GM21447 (cell line): Measurements from ENCODE around the gene CREBZF.

Source experiments
- ATAC-seq: cut with Tn5 transposase; IDR thresholded peaks from one replicate; pipeline ENCODE4 v1.9.1; 2021; ENCODE audit not compliant: unreplicated experiment

CREBZF gene

DNA sequence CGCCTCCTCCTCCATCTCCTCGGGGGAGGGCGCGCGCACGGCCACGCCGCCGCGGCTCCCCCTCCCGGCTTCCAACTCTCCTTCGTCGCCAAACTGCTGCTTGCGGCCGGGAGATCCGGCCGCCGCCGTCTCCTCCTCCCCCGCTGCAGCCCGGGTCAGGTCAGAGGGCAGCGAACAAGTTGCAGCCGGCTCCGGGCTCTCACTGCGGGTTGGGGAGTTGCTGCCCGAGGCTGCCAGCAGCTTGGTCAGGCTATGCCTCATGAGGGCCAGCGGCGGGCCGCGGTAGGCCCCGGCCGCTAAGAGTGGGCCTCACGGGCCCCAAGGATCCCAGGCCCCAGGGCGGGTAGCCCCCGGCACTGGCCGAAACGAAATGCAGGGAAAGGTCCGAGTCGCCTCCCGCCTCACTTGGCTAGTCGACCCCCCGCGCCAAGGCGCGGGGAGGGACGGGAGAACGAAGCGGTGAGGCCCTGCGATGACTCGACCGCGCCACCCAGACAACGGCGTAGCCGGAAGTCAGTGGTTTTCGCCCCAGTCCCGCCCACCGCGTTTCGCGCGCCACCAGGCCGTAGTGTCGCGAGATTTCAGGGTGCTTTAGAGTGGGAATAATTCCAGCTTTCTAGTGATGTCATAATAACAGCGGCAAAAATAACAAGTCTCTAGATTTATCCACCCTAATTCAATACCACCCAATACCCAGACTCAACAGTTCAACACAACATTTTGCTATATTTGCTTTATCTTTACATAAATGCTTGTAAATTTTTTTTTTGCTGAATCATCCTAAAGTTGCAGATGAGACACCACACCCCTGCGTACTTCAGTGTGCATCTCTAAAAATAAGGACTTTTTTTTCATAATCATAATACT, at the start of gene CREBZF:
TSS of gene CREBZF (minus strand) at position 515 of the 867 bp plus-strand sequence. CDS start at position 261, 254 bp downstream.
- ATAC-seq = peak; percentile 85

GRCh38 chr11:85712953-85713352, 48.0 kb upstream of the CREBZF start:
- no peak for ATAC-seq

DNA sequence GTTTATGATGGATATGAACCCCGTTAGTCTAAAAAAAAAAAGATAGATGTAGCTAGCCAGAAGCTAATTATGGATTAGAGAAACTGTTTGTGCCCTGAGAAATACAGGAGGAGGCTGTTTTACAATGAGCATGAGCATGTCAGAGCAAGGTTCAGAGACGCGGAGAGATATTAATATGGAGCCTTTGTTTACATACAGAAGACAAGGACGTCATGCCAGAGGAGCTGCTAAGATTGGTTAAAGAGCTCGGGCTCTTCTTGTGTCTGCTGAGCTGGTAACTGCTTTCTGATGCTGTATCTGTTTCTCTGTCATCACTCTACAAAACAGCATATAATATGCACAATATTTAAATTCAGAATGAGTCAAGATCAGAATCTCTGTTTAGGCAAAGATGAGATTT, 46.0 kb upstream of the CREBZF start:
- ATAC-seq = no peak

GRCh38 chr11:85709941-85710702, 45.2 kb upstream of the CREBZF start:
- no peak for ATAC-seq

DNA sequence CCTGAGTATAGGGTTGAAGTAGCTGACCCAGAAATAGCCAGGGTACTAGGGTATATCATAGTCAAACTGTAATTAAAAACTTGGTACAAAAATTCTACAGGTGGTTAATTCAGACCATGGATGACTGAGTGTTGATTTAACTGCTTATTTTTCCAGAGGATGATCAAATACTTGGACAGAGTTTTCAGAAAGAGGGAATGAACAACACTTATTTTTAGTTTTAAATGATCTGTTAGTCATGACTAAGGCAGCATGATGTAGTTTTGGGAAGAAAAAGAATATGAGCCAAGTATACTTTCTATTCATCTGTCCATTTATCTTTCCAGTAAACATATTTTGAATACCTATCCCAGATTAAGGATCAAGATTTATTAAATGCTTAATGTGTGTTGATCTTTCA, 40.9 kb upstream of the CREBZF start:
- ATAC-seq = no peak

DNA sequence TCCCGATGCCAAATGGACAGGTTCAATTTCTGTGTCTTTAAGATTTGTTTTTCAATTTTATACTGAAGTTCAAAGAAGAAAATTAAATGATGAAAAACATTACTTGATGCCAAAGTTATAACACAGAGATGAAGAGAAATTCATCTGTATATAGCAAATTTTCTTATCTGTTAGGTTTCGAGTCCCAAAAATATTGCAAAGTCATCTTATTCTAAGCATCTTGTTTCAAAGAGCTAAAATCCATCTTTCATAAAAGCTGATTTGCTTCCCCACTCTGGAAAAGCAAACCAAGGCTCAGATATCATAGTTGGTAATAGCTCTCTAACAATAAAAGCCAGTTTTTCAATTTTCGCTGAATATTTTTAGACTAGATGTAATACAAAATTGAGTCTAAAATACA, 40.0 kb upstream of the CREBZF start:
- no peak for ATAC-seq

- ATAC-seq = peak; percentile 91
Observed at GRCh38 chr11:85699957-85700741, 35.2 kb upstream of the CREBZF start.

GRCh38 chr11:85698195-85698594, 33.3 kb upstream of the CREBZF start:
- ATAC-seq = no peak

- ATAC-seq = no peak
Observed at GRCh38 chr11:85697747-85698146, 32.8 kb upstream of the CREBZF start.

- ATAC-seq = no peak
Observed at GRCh38 chr11:85695546-85695945, 30.6 kb upstream of the CREBZF start.

DNA sequence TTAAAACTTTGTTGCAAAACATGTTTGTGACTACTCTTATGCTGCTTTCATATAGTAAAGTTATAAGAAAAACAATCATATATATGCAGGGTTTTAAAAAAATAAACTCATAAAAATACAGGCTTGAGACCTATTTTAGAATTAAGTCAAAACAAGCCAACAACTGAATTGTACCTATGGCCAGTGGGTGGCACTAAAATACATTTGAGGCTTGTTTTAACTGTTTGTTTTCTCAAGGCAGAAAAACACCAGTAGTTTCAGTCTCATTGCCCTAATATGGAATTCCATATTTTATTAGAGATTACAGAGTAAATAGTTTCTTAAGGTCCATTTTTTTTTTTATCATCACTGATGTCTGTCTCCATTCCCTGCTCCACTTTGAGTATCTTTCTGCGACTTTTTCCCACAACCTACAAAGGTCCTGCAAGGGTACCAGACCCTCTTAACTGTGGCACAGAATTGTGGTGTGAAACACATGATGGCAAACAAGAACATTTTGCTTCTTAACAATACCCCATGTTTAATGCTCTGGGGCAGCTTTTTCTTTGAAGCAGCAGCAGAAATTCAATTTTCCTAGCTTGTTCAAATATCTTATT, 29.6 kb upstream of the CREBZF start:
- ATAC-seq = no peak

- ATAC-seq = no peak
Observed at GRCh38 chr11:85685820-85686459, 21.0 kb upstream of the CREBZF start, which contains the start of gene CCDC89. CCDC89 (minus strand) TSS chr11:85686195; CDS start chr11:85686130, 65 bp downstream.

GRCh38 chr11:85685125-85685819, 20.3 kb upstream of the CREBZF start:
- no peak for ATAC-seq

DNA sequence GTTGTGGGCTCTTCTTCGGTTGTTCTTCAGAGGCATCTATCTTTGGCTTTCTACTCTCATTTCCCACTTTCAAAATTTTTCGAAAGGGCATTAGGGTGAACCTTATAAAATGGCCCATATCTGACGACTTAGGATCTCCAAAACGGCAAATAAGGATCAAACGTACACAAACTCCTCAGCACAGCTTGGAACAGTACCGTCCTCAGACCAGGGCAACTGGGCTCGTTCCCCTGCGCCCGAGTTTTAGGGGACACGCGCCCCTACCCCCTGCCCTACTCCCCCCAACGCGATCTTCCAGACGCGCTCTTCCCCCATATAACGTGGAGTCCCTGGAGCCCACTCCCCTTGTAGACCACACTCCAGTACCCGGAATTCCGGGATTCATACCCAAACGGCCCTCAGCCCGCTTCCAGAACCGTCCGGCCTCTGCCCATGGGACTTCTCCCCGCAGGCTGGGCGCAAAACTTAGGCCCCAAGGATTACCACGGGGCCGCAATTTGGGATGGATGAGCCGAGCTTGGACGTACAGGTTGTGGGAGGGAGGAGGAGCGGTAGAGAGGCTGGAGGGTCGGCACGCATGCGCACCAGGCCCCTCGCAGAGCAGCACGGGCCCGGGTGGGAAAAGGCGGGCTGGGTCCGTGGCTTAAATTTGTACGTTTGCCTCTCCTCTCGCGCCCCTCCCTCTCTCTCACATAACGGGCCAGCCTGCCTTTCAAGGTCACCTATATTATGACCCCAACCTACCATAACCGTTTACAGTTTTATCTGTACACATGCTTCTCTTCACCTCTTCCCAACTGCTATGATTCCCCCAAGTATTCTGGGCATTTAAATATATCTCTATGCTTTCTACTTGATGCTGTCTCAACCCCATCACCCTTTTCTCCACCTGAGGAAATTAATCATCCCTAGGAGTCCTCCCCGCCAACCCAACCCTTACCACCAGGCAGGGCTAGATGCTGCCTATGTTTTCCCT, 17.7 kb upstream of the CREBZF start:
- ATAC-seq = no peak

DNA sequence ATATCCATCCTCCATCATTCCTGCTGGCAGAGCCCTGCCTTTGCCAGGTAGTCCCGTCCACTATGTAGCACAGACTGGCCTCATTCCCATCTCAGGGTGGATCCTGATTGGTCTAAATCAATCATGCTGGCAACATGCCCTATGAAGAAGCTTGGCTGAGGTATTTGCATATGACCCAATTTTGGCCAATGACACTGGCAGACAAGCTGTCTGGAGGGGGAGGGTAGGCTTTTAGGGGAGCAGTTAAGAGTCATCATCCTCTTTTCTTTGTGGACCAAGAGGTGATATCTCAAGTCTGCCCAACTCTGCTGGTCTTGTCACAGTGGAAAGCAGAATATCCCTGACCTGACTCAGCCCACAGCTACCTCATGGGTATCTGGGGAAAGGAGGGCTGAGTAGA, 16.0 kb upstream of the CREBZF start:
- no peak for ATAC-seq

DNA sequence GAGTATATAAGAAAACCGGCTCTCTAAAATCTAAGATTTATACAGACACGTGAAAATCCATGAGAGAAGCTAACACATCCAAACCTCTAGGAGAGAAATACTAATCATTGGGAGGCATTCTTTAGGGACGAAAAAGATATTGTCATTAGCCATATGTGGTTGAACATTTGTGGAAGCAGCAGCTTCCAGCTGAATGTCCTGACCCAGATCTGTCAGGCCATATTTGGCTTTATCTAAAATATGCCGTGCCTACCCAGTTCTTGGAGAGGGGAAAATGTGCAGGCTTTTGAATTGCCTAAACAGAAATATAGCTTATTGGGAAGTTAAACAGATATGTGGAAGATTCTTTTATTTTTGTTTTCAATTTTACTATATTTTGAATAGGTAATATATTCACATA, 14.6 kb upstream of the CREBZF start:
- no peak for ATAC-seq

DNA sequence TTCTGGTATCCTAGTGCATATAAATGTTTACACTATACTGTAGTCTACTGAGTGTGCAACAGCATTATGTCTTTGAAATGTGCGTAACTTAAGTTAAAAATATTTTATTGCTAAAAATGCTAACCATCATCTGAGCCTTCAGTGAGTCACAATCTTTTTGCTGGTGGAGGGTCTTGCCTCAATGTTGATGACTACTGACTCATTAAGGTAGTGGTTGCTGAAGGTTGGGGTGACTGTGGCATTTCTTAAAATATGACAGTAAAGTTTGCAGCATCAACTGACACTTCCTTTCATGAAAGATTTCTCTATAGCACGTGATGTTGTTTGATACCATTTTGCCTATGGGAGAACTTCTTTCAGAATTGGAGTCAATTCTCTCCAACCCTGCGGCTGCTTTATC, 8.5 kb upstream of the CREBZF start:
- no peak for ATAC-seq

DNA sequence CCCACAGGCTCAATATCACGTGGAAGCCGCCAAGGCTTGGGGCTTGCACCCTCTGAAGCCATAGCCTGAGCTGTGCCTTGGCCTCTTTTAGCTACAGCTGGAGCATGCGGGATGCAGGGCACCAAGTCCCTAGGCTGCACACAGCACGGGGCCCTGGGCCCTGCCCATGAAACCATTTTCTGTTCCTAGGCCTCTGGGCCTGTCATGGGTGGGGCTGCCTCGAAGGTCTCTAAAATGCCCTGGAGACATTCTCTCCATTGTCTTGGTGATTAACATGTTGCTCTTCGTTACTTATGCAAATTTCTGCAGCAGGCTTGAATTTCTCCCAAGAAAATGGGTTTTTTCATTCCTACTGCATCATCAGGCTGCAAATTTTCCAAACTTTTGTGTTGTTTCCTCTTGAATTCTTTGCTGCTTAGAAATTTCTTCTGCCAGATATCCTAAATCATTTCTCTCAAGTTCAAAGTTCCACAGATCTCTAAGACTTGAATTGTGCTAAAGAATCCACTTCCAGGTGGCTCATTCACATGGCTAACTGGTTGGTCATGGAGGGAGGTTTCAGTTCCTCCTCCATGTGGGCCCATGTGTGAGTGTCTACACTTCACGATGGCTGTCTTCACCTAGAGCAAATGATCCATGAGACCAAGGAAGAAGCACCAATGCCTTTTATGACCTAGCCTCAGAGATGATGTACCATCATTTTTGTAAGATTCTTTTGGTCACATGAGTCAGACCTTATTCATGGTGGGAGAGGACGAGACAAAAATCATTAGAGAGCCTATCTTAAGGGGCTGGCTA, 7.4 kb upstream of the CREBZF start:
- no peak for ATAC-seq
